Measurements from ENCODE around the gene CCL21.

CCL21 gene

GRCh38 chr9:34662526-34663302 lies 47.2 kb downstream of the CCL21 start, which contains the start of gene CCL27:
Gene CCL27 (minus strand): TSS chr9:34662657. CDS start chr9:34662633, 24 bp downstream.
- Histone ChIP-seq H3K9ac (no peak within 1 kb of the TSS), H3K27ac (no peak within 1 kb of the TSS), H3K36me3 (peaks cover 13% of the 10 kb centered on the region; the same call in 1 of the 2 replicates), H3K4me2 (no peak within 1 kb of the TSS), H4K20me1 (no peaks in the 10 kb centered on the region), H3K9me3 (no peaks in the 10 kb centered on the region), H3K4me1 (peaks cover 17% of the 10 kb centered on the region), H3K27me3 (0 out of 2 replicates have a peak, but pooled peaks cover 3% of the 10 kb centered on the region), H3K4me3 (no peak within 1 kb of the TSS)
- no peak for TF ChIP-seq Cebpa-rat (IDR thresholded peaks at IDR 0.05)

- Histone ChIP-seq H3K27me3 (0 out of 2 replicates have a peak, but pooled peaks cover 3% of the 10 kb centered on the region), H3K4me2 (no peak overlapping the region), H3K4me1 (peaks cover 5% of the 10 kb centered on the region), H3K9ac (no peak overlapping the region), H4K20me1 (no peaks in the 10 kb centered on the region), H3K4me3 (no peak overlapping the region), H3K36me3 (peaks cover 13% of the 10 kb centered on the region; the same call in 1 of the 2 replicates), H3K27ac (no peak overlapping the region), H3K9me3 (no peaks in the 10 kb centered on the region)
- TF ChIP-seq Cebpa-rat (IDR thresholded peaks at IDR 0.05), result no peak
Observed at GRCh38 chr9:34659592-34660253, 50.2 kb downstream of the CCL21 start.

Measured in BLaER1 (cell line).